22Rv1 (cell line): ENCODE results near the gene GAA.

Experiments
- H3K27ac ChIP-seq: fragments of 450-650 bp; 2 replicates; pipeline ENCODE4 v1.5.1; 2017
- ZFX ChIP-seq: fragments of 450-650 bp; IDR thresholded peaks from 2 replicates; pipeline ENCODE4 v1.6.1; 2017; ENCODE audit warnings: antibody characterized with exemption, borderline replicate concordance
- TF ChIP-seq, protein P1 (sequence below): fragments of 450-650 bp; IDR thresholded peaks from 2 replicates; pipeline ENCODE4 v1.5.1; 2017; ENCODE audit warnings: mild to moderate bottlenecking

GAA gene

DNA sequence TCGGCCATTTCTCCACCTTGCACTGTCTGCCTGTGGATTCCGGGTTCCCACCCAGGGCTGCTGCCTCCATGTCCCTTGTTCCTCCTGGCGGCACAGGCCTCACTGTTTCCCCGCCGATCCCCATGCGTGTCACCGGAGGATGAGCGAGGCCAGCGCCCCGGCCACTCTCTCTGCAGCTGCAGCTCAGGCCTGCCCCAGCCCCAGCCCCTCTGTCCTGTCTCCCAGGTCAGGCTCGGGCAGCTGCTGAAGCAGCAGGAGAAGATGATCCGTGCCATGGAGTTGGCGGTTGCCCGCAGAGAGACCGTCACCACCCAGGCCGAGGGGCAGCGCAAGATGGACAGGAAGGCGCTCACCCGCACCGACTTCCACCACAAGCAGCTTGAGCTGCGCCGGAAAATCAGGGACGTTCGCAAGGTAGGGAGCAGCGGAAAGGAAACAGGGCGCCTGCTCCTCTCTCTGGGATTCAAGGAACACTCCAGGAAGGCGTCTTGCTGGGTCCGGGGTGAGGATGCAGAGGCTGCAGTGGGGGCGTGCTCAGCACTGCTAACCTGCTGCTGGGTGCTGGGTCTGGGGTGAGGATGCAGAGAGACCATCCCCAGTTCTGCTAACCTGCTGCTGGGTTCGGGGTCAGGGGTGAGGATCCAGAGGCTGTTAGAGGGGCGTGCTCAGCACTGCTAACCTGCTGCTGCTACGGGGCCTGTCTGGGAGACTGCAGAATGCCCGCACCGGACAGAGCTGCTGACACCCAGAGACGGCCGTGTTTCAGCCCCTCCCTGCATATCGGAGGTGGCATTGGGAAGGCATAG, 6.1 kb upstream of the GAA start:
- H3K27ac ChIP-seq = no peak overlapping the region
- TF ChIP-seq, protein P1, sequence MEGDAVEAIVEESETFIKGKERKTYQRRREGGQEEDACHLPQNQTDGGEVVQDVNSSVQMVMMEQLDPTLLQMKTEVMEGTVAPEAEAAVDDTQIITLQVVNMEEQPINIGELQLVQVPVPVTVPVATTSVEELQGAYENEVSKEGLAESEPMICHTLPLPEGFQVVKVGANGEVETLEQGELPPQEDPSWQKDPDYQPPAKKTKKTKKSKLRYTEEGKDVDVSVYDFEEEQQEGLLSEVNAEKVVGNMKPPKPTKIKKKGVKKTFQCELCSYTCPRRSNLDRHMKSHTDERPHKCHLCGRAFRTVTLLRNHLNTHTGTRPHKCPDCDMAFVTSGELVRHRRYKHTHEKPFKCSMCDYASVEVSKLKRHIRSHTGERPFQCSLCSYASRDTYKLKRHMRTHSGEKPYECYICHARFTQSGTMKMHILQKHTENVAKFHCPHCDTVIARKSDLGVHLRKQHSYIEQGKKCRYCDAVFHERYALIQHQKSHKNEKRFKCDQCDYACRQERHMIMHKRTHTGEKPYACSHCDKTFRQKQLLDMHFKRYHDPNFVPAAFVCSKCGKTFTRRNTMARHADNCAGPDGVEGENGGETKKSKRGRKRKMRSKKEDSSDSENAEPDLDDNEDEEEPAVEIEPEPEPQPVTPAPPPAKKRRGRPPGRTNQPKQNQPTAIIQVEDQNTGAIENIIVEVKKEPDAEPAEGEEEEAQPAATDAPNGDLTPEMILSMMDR = no peak
- no peak for TF ChIP-seq ZFX

DNA sequence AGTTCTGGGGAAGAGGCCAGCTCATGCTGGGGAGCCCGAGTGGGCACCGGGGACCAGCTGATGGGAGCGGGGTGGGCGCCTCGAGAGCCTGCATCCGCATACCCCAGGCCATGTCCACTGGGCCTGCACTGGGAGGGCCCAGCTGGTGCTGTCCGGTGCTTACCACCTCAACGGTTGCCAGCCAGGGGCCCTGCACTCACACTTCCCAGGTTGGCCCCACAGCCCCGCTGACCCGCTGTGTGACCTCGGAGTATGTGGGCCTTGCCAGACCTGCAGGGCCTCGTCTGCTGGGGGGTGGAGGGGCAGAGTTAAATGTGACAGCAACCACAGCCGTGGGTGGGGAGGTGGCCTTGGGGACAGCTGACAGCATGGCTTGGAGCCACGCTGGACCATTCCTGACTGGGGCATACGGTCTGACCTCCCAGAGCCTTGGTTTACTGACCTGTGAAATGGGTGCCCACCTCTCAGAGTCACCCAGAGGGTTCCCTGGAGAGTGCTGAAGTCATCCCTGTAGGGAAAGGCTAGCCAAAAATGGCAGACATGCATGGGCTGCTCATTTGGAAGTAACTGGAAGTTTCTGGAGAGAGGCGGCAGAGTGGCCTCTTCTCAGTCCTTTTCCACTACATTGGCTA, 5.4 kb upstream of the GAA start:
- TF ChIP-seq, protein P1 = no peak
- no peak for TF ChIP-seq ZFX
- no peak overlapping the region for H3K27ac ChIP-seq

DNA sequence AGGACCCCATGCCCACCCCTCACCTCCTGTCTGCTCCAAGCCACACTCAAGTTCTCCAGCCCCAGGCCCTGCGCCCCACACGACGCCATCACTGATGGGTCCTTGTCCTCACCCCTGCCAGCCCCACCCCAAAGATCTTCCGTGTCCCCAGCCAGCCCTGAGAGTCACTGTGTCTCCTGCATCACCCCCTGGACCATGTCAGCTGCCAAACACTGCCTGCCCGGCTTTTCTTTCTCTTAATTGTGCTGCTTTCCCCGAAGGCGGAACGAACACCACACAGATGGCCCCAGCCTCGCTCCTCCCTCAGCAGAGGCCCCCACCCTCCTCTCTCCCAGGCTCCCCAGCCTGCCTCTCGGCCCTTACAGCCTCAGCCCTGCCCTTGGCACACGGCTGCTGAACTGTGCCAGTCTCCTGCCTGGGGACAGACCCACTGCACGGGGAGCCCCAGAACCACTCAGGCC, 4.8 kb upstream of the GAA start:
- H3K27ac ChIP-seq = no peak overlapping the region
- no peak for TF ChIP-seq ZFX
- TF ChIP-seq, protein P1 = no peak

DNA sequence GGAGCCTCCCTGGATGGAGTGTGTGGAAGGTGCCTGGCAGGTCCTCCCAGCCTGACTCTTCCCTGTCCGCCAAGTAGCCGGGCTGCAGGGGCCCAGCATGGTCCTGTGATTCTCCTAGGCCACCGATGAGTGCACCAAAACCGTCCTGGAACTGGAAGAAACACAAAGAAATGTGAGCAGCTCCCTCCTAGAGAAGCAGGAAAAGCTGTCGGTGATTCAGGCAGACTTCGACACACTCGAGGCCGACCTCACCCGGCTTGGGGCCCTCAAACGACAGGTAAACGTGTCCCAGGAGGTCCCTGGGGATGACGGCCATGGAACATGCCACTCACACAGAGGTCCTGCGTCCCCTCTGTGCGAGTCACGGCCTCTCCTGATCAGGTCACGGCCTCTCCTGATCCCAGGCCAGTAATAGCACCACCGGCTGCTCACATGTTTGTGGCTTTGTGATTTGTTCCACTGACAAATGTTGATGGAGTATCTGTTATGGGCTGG, 4.2 kb upstream of the GAA start:
- H3K27ac ChIP-seq = no peak overlapping the region

DNA sequence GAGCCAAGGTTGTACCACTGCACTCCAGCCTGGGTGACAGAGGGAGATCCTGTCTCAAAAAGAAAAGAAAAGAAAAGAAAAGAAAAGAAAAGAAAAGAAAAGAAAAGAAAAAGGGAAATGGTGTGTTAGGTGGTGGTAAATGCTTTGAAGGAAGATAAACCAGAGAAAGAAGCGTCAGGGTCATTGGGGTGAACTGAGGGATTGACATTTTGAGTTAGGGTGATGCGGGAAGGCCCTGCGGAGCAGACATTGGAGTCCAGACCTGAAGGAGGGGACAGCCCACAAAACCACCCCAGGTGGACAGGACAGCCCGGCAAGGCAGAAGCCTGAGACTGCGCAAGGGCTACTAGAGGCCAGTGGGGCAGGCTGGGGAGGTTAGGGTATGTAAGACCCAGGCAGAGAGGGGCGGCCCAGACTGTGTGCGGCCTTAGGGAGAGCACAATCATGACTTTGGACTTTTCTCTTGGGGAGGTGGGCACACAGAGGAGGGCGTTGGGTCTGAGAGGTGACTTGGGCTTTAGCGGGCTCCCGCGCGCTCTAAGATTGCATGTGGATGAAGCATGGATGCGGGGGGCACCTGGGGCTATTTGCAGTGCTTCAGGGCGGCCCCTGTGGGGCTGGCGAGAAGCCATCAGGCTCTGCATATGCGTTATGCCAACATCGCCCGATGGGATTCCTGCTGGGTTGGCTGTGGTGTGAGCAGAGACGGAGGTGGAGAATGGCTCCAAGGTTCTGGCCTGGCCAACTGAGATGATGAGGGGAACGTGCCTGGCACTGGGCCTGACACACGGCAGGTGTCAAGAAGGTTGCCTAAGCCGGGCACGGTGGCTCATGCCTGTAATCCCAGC, 3.3 kb upstream of the GAA start:
- TF ChIP-seq ZFX = no peak
- TF ChIP-seq, protein P1 = no peak
- no peak overlapping the region for H3K27ac ChIP-seq

More for the DNA sequence above, 4.2 kb upstream of the GAA start:
- TF ChIP-seq ZFX = no peak
- TF ChIP-seq, protein P1 = no peak

DNA sequence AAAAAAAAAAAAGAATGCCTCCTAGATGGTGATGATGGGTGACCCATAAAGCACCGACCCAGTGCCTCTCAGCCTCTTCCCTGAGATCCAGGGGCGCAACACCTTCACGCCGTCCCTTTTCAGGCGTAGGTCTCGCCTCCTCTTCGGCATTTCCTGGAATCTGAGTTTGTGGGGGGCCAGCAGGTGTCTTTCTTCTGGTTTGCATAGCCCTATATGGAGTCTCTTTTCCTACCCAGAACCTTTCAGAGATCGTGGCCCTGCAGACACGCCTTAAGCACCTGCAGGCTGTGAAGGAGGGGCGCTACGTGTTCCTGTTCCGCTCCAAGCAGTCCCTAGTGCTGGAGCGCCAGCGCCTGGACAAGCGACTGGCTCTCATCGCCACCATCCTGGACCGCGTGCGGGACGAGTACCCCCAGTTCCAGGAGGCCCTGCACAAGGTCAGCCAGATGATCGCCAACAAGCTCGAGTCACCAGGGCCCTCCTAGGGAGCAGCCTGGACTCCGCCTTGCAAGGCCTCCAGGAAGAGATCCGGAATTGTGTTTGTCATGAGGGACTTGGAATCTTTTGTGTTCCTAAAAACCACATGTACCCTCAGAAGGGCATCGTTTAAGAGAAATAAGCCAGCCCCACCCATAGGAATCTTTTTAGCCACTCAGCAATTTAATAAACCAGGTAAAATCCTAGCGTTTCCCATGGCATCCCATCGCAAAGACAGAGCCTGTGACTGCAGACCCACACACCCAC, 1.9 kb upstream of the GAA start:
- H3K27ac ChIP-seq = no peak overlapping the region
- no peak for TF ChIP-seq ZFX
- TF ChIP-seq, protein P1 = no peak
